H9 (cell line): ENCODE results near the gene PPARD. TPM values are rescaled to one million over a fixed set of nuclear protein-coding genes. Genes with fewer than 3 reads are reported as not detected.

Source experiments
- DNase-seq: peaks from one replicate; pipeline ENCODE4 v3.0.0-alpha.2; 2017
- H2AFZ ChIP-seq: one replicate; pipeline ENCODE4 v1.6.1; 2013; ENCODE audit warnings: mild to moderate bottlenecking, low read length, control low read depth, moderate library complexity
- H2AK5ac ChIP-seq: 2 replicates; pipeline ENCODE4 v1.6.1; 2013; ENCODE audit warnings: low read length, control low read depth, mixed read lengths; ENCODE audit not compliant: insufficient read length
- H2BK120ac ChIP-seq: one replicate; pipeline ENCODE4 v1.6.1; 2013; ENCODE audit warnings: low read depth, mild to moderate bottlenecking, low read length, control low read depth, inconsistent platforms; ENCODE audit not compliant: poor library complexity, severe bottlenecking
- H2BK12ac ChIP-seq: 2 replicates; pipeline ENCODE4 v1.6.1; 2013; ENCODE audit warnings: low read length, control low read depth, mixed read lengths, low read depth; ENCODE audit not compliant: insufficient read length
- H2BK15ac ChIP-seq: 2 replicates; pipeline ENCODE4 v1.6.1; 2013; ENCODE audit warnings: low read depth, low read length, control low read depth
- H2BK20ac ChIP-seq: one replicate; pipeline ENCODE4 v1.6.1; 2013; ENCODE audit warnings: low read depth, mild to moderate bottlenecking, low read length, control low read depth, inconsistent platforms; ENCODE audit not compliant: poor library complexity, severe bottlenecking
- H2BK5ac ChIP-seq: 2 replicates; pipeline ENCODE4 v1.6.1; 2013; ENCODE audit warnings: low read length, control low read depth, mixed read lengths; ENCODE audit not compliant: insufficient read length
- H3K14ac ChIP-seq: 2 replicates; pipeline ENCODE4 v1.6.1; 2013; ENCODE audit warnings: low read length, control low read depth; ENCODE audit not compliant: insufficient read depth
- H3K18ac ChIP-seq: 2 replicates; pipeline ENCODE4 v1.6.1; 2013; ENCODE audit warnings: low read depth, mild to moderate bottlenecking, mixed read lengths, low read length, control low read depth; ENCODE audit not compliant: insufficient read length
- H3K23ac ChIP-seq: 2 replicates; pipeline ENCODE4 v1.6.1; 2013; ENCODE audit warnings: low read length, control low read depth, mixed read lengths, low read depth; ENCODE audit not compliant: insufficient read length
- H3K23me2 ChIP-seq: 2 replicates; pipeline ENCODE4 v1.6.1; 2013; ENCODE audit warnings: low read depth, mild to moderate bottlenecking, mixed read lengths, low read length, control low read depth; ENCODE audit not compliant: insufficient read length, poor library complexity, severe bottlenecking
- H3K27ac ChIP-seq: 2 replicates; pipeline ENCODE4 v1.5.1; 2013; ENCODE audit warnings: low read length, control low read depth, mixed read lengths, low read depth; ENCODE audit not compliant: insufficient read length
- H3K27me3 ChIP-seq: 2 replicates; pipeline ENCODE4 v1.6.1; 2013; ENCODE audit warnings: low read length, control low read depth, inconsistent platforms; ENCODE audit not compliant: insufficient read depth
- H3K4ac ChIP-seq: 2 replicates; pipeline ENCODE4 v1.6.1; 2013; ENCODE audit warnings: low read depth, mild to moderate bottlenecking, control low read depth, inconsistent platforms, low read length, moderate library complexity
- H3K4me1 ChIP-seq: 2 replicates; pipeline ENCODE4 v1.6.1; 2013; ENCODE audit warnings: low read length, control low read depth, inconsistent platforms; ENCODE audit not compliant: insufficient read depth
- H3K4me2 ChIP-seq: 2 replicates; pipeline ENCODE4 v1.6.1; 2013; ENCODE audit warnings: low read length, control low read depth, mixed read lengths; ENCODE audit not compliant: insufficient read length, insufficient read depth
- H3K56ac ChIP-seq: 2 replicates; pipeline ENCODE4 v1.6.1; 2013; ENCODE audit warnings: low read depth, mild to moderate bottlenecking, mixed read lengths, low read length, control low read depth; ENCODE audit not compliant: insufficient read length
- H3K79me1 ChIP-seq: 2 replicates; pipeline ENCODE4 v1.6.1; 2013; ENCODE audit warnings: low read depth, mild to moderate bottlenecking, moderate library complexity, low read length, control low read depth, inconsistent platforms; ENCODE audit not compliant: insufficient read depth, poor library complexity, severe bottlenecking
- H3K79me2 ChIP-seq: 2 replicates; pipeline ENCODE4 v1.6.1; 2013; ENCODE audit warnings: low read length, control low read depth, inconsistent platforms; ENCODE audit not compliant: insufficient read depth
- H3K9ac ChIP-seq: 2 replicates; pipeline ENCODE4 v1.6.1; 2013; ENCODE audit warnings: low read length, control low read depth, mixed read lengths; ENCODE audit not compliant: insufficient read length; ENCODE audit errors: extremely low read depth
- H3K9me3 ChIP-seq: one replicate; pipeline ENCODE4 v1.6.1; 2013; ENCODE audit warnings: low read depth, low read length, inconsistent platforms; ENCODE audit not compliant: control insufficient read depth
- H3T11ph ChIP-seq: one replicate; pipeline ENCODE4 v1.6.1; 2013; ENCODE audit warnings: mild to moderate bottlenecking, low read length, control low read depth, inconsistent platforms
- H4K20me1 ChIP-seq: one replicate; pipeline ENCODE4 v1.6.1; 2013; ENCODE audit not compliant: control insufficient read depth, insufficient read length, insufficient read depth
- H4K5ac ChIP-seq: 2 replicates; pipeline ENCODE4 v1.6.1; 2013; ENCODE audit warnings: low read depth, mild to moderate bottlenecking, mixed read lengths, low read length, control low read depth; ENCODE audit not compliant: insufficient read length
- H4K8ac ChIP-seq: replicated peaks from 2 replicates; pipeline ENCODE4 v1.6.1; 2013; ENCODE audit warnings: low read length, control low read depth, mixed read lengths, low read depth; ENCODE audit not compliant: insufficient read length
- H4K91ac ChIP-seq: 2 replicates; pipeline ENCODE4 v1.6.1; 2013; ENCODE audit warnings: low read depth, mild to moderate bottlenecking, moderate library complexity, mixed read lengths, low read length, control low read depth; ENCODE audit not compliant: insufficient read length
- H3K27ac Mint-ChIP-seq, 3 experiments: 2 replicates in 2 of 3; 3 replicates in 1 of 3; pipeline ENCODE4 v1.8.0; 2020 to 2021; ENCODE audit warnings: mixed read lengths in 3 of 3, mild to moderate bottlenecking in 1 of 3, moderate library complexity in 1 of 3
- H3K27me3 Mint-ChIP-seq: 2 replicates; pipeline ENCODE4 v1.8.0; 2021; ENCODE audit warnings: low read depth, mild to moderate bottlenecking, moderate library complexity, mixed read lengths
- H3K36me3 Mint-ChIP-seq, 3 experiments: 2 replicates in 2 of 3; 3 replicates in 1 of 3; pipeline ENCODE4 v1.8.0; 2020 to 2021; ENCODE audit warnings: low read depth in 3 of 3, mixed read lengths in 3 of 3; ENCODE audit not compliant: insufficient read depth in 1 of 3
- H3K4me1 Mint-ChIP-seq, 2 experiments: 2 replicates each; pipeline ENCODE4 v1.8.0; 2020; ENCODE audit warnings: mixed read lengths in 2 of 2
- H3K4me3 Mint-ChIP-seq, 2 experiments: 2 replicates in 1 of 2; 3 replicates in 1 of 2; pipeline ENCODE4 v1.8.0; 2020 to 2021; ENCODE audit warnings: mild to moderate bottlenecking in 2 of 2, mixed read lengths in 2 of 2, moderate library complexity in 1 of 2
- H3K9me3 Mint-ChIP-seq, 2 experiments: 2 replicates in 1 of 2; 3 replicates in 1 of 2; pipeline ENCODE4 v1.8.0; 2020; ENCODE audit warnings: mild to moderate bottlenecking in 2 of 2, mixed read lengths in 2 of 2, moderate library complexity in 1 of 2
- WGBS: extraction: QIAGEN DNeasy Blood & Tissue Kit; methylation state at CpG from one replicate; pipeline ENCODE4 v1.1.7; 2013; ENCODE audit warnings: missing lambda C conversion rate, low lambda C conversion rate, mixed read lengths; ENCODE audit not compliant: insufficient read length; ENCODE audit errors: extremely low coverage; 5-methylcytosine and 5-hydroxymethylcytosine counted together
- total RNA-seq: library from RNA; stranded (reverse); gene quantifications from 2 replicates; pipeline ENCODE4 v1.2.1, GENCODE V29; 2021
- TF ChIP-seq, protein P1 (sequence below): fragments of 200-600 bp; sonication (generic); conservative IDR thresholded peaks from 3 replicates; pipeline ENCODE4 v1.8.0; 2021; ENCODE audit warnings: antibody characterized with exemption, mild to moderate bottlenecking

PPARD gene
- total RNA-seq, 1 experiment from 2014 or later = 11.7 TPM

- no peaks in the 10 kb centered on the region for H3K23me2 ChIP-seq
- peaks cover 7 to 11% of the 10 kb centered on the region in 2 experiments; a peak in 3 of 4 replicates for H3K4me1 Mint-ChIP-seq
- H3K14ac ChIP-seq = no peak overlapping the region
- peaks cover 5 to 32% (median 30%) of the 10 kb centered on the region in 3 experiments; a peak in 6 of 7 replicates for H3K36me3 Mint-ChIP-seq
- H3K4me3 Mint-ChIP-seq = no peak overlapping the region
- H3T11ph ChIP-seq = no peak overlapping the region
- TF ChIP-seq, protein P1, sequence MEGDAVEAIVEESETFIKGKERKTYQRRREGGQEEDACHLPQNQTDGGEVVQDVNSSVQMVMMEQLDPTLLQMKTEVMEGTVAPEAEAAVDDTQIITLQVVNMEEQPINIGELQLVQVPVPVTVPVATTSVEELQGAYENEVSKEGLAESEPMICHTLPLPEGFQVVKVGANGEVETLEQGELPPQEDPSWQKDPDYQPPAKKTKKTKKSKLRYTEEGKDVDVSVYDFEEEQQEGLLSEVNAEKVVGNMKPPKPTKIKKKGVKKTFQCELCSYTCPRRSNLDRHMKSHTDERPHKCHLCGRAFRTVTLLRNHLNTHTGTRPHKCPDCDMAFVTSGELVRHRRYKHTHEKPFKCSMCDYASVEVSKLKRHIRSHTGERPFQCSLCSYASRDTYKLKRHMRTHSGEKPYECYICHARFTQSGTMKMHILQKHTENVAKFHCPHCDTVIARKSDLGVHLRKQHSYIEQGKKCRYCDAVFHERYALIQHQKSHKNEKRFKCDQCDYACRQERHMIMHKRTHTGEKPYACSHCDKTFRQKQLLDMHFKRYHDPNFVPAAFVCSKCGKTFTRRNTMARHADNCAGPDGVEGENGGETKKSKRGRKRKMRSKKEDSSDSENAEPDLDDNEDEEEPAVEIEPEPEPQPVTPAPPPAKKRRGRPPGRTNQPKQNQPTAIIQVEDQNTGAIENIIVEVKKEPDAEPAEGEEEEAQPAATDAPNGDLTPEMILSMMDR = no peak
- H3K56ac ChIP-seq = no peak overlapping the region
- no peaks in the 10 kb centered on the region for H3K9me3 ChIP-seq
- WGBS = no CpG with 5 or more reads among the region's 3 CpGs
- no peak overlapping the region for H3K4ac ChIP-seq
- no peak overlapping the region for H3K27ac ChIP-seq
- H2BK20ac ChIP-seq = no peak overlapping the region
- DNase-seq = no peak
- no peak overlapping the region for H3K27ac Mint-ChIP-seq
- no peak overlapping the region for H2BK5ac ChIP-seq
- no peak overlapping the region for H2AFZ ChIP-seq
- H3K79me2 ChIP-seq = no peaks in the 10 kb centered on the region
- no peaks in the 10 kb centered on the region for H4K20me1 ChIP-seq
- H2BK15ac ChIP-seq = no peak overlapping the region
- H2AK5ac ChIP-seq = no peak overlapping the region
- no peak overlapping the region for H3K23ac ChIP-seq
- H3K4me1 ChIP-seq = peaks cover 2% of the 10 kb centered on the region; the same call in 1 of the 2 replicates
- H3K18ac ChIP-seq = no peak overlapping the region
- no peaks in the 10 kb centered on the region for H3K9me3 Mint-ChIP-seq
- no peaks in the 10 kb centered on the region for H3K79me1 ChIP-seq
- no peaks in the 10 kb centered on the region for H3K27me3 ChIP-seq
- H3K27me3 Mint-ChIP-seq = no peaks in the 10 kb centered on the region; the same call in 1 of the 2 replicates
- H2BK12ac ChIP-seq = no peak overlapping the region
- no peak overlapping the region for H3K4me2 ChIP-seq
- no peak overlapping the region for H4K5ac ChIP-seq
- no peak overlapping the region for H3K9ac ChIP-seq
- no peak overlapping the region for H2BK120ac ChIP-seq
- no peak overlapping the region for H4K91ac ChIP-seq
- H4K8ac ChIP-seq = no peak overlapping the region
These were observed 46.6 kb upstream of the PPARD start for GRCh38 chr6:35295521-35296315.
